ENCODE measurements around the gene RTRAF.

RTRAF gene

GRCh38 chr14:51996148-51996746 lies 6.9 kb downstream of the RTRAF start:
- no peak for DNase-seq

- no peak for DNase-seq
Measured at GRCh38 chr14:51998348-51998747, 9.0 kb downstream of the RTRAF start.

- no peak for DNase-seq
Measured at GRCh38 chr14:51999084-51999483, 9.7 kb downstream of the RTRAF start.

GRCh38 chr14:52000019-52000582 lies 10.8 kb downstream of the RTRAF start:
- no peak for DNase-seq

- no peak for DNase-seq
Measured at GRCh38 chr14:52000696-52001095, 11.3 kb downstream of the RTRAF start.

- DNase-seq, result no peak
Measured at GRCh38 chr14:52002542-52002941, 13.2 kb downstream of the RTRAF start.

GRCh38 chr14:52003324-52003723 lies 14.0 kb downstream of the RTRAF start:
- no peak for DNase-seq

- no peak for DNase-seq
Measured at GRCh38 chr14:52005625-52006024, 16.3 kb downstream of the RTRAF start.

- DNase-seq, result no peak
Measured at GRCh38 chr14:52006361-52006760, 17.0 kb downstream of the RTRAF start.

GRCh38 chr14:52007211-52007610 lies 17.9 kb downstream of the RTRAF start:
- DNase-seq, result no peak

- no peak for DNase-seq
Measured at GRCh38 chr14:52007637-52008036, 18.3 kb downstream of the RTRAF start.

- DNase-seq, result no peak
Measured at GRCh38 chr14:52008136-52008535, 18.8 kb downstream of the RTRAF start.

GRCh38 chr14:52010173-52010693 lies 20.9 kb downstream of the RTRAF start:
- DNase-seq, result no peak

- no peak for DNase-seq
Measured at GRCh38 chr14:52011523-52011922, 22.2 kb downstream of the RTRAF start.

GRCh38 chr14:52012635-52013034 lies 23.3 kb downstream of the RTRAF start:
- no peak for DNase-seq

GRCh38 chr14:52013984-52014600 lies 24.7 kb downstream of the RTRAF start:
- DNase-seq, result no peak

- no peak for DNase-seq
Measured at GRCh38 chr14:52014601-52015267, 25.4 kb downstream of the RTRAF start.

- no peak for DNase-seq
Measured at GRCh38 chr14:52015411-52016030, 26.2 kb downstream of the RTRAF start.

- DNase-seq, result no peak
Measured at GRCh38 chr14:52018252-52018651, 28.9 kb downstream of the RTRAF start.

- no peak for DNase-seq
Measured at GRCh38 chr14:52018970-52019369, 29.6 kb downstream of the RTRAF start.

- no peak for DNase-seq
Measured at GRCh38 chr14:52020161-52020714, 30.9 kb downstream of the RTRAF start.

- DNase-seq, result no peak
Measured at GRCh38 chr14:52020866-52021717, 31.7 kb downstream of the RTRAF start.
